Activated T-helper 1 cell treated with anti-CD3 and anti-CD28 coated beads, Interleukin-12 subunit alpha, Interleukin-12 subunit beta, Interleukin-2, Interleukin-4 antibody, amounts not matched to agents 30 ng/mL and 10 ng/mL and 1 ng/mL, durations not matched to agents 14 hours and 24 hours and 36 hours (primary cell): ENCODE results near the gene RRP1. TPM values are rescaled to one million over a fixed set of nuclear protein-coding genes. Genes with fewer than 3 reads are reported as not detected.

ENCODE experiments used
- DNase-seq: peaks from one replicate; pipeline ENCODE4 v3.0.0; 2021; ENCODE audit warnings: low spot score
- H3K27ac Mint-ChIP-seq: one replicate; pipeline ENCODE4 v1.8.0; 2021; ENCODE audit warnings: mild to moderate bottlenecking, mixed read lengths
- H3K27me3 Mint-ChIP-seq: one replicate; pipeline ENCODE4 v1.8.0; 2022; ENCODE audit warnings: mild to moderate bottlenecking, moderate library complexity, mixed read lengths; ENCODE audit not compliant: insufficient read depth
- H3K36me3 Mint-ChIP-seq: one replicate; pipeline ENCODE4 v1.8.0; 2021; ENCODE audit warnings: low read depth, mixed read lengths
- H3K4me1 Mint-ChIP-seq: one replicate; pipeline ENCODE4 v1.8.0; 2021; ENCODE audit warnings: low read depth, mixed read lengths
- H3K4me3 Mint-ChIP-seq: one replicate; pipeline ENCODE4 v1.8.0; 2021; ENCODE audit warnings: mild to moderate bottlenecking, moderate library complexity, mixed read lengths
- H3K9me3 Mint-ChIP-seq: one replicate; pipeline ENCODE4 v1.8.0; 2021; ENCODE audit warnings: mixed read lengths
- intact Hi-C: fragments of 100-400 bp; cut with micrococcal nuclease; formaldehyde crosslinking; loops from one replicate; pipeline ENCODE4 v1.15.1; 2024
- total RNA-seq: library from RNA; stranded (reverse); gene quantifications from 2 replicates; pipeline ENCODE4 v1.2.3, GENCODE V29; 2022

The RRP1 gene
- total RNA-seq, 1 donor from 2014 or later: 91.8 TPM

- H3K4me1 Mint-ChIP-seq: no peaks in the 10 kb centered on the region
- intact Hi-C loops: no loop called here
- H3K27me3 Mint-ChIP-seq: no peaks in the 10 kb centered on the region
- H3K27ac Mint-ChIP-seq: no peak overlapping the region
- H3K36me3 Mint-ChIP-seq: peaks cover 36% of the 10 kb centered on the region
- no peaks in the 10 kb centered on the region for H3K9me3 Mint-ChIP-seq
- H3K4me3 Mint-ChIP-seq: no peak overlapping the region
- no peak for DNase-seq
These were observed 14.4 kb downstream of the RRP1 start for GRCh38 chr21:43803558-43804300.

DNA sequence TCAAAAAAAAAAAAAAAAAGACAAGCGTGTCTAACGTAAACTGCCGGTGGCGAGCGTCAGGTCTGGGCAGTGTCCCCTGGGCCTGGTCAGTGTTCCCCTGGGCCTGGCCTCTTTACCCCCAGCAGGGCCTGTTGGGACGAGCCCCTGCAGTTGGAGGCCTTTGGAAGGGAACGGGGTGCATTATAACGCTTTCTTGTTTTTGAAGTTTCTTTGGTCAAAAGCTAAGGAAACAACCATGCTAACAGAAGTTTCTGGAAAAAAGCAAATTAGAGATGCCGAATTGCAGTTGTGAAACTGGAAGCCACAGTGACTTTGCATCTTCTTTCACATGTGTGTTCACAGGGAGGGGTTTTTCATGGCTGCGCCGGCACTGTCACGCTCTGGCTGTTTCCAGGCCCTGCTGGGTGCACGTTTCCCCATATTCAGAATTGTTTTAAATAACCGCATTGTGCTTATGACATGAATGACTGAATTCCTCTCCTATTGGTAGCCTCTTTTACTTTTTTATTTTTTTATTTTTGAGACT is 16.0 kb downstream of the RRP1 start:
- H3K27me3 Mint-ChIP-seq: no peaks in the 10 kb centered on the region

DNA sequence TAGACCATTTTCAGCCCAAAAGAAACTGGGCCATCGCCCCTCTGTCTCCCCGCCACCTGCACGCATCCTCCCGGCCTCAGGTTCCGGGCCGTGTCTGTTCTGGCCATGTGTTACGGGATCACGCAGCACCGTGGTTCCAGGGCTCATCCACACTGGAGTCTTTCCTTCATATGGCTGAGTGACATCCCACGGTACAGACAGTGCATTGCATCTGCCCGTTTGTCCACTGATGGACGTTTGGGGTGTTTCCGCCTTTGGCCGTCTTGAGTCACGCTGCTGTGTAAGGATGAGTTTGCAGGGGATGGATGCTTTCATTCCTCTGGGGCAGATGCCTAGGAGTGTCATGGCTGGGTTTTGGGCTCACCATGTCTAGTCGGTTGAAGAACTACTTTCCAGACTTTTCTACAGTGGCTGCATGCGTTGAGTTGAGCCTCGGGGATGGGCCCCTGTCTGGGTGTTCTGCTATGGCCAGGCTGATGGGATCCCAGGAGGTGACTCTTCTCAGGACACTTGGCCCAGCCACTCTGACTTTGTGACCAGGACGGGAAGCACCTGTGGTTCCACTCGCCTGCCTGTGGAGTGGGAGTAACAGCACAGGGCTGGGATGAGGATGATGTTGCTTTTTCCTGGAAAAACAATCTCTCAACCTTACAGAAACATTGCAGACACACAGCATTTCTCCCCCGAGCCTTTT is 16.8 kb downstream of the RRP1 start:
- intact Hi-C loops: no loop called here
- Mint-ChIP-seq H3K27ac (peak overlapping the region; percentile 23), H3K27me3 (no peaks in the 10 kb centered on the region), H3K4me3 (no peak overlapping the region), H3K36me3 (peaks cover 19% of the 10 kb centered on the region), H3K9me3 (no peaks in the 10 kb centered on the region), H3K4me1 (no peaks in the 10 kb centered on the region)
- no peak for DNase-seq

More for the DNA sequence above, 16.0 kb downstream of the RRP1 start:
- no peak overlapping the region for H3K27ac Mint-ChIP-seq
- intact Hi-C loops: no loop called here
- peaks cover 23% of the 10 kb centered on the region for H3K36me3 Mint-ChIP-seq
- H3K9me3 Mint-ChIP-seq: no peaks in the 10 kb centered on the region
- no peak for DNase-seq
- H3K4me1 Mint-ChIP-seq: no peaks in the 10 kb centered on the region
- no peak overlapping the region for H3K4me3 Mint-ChIP-seq

DNA sequence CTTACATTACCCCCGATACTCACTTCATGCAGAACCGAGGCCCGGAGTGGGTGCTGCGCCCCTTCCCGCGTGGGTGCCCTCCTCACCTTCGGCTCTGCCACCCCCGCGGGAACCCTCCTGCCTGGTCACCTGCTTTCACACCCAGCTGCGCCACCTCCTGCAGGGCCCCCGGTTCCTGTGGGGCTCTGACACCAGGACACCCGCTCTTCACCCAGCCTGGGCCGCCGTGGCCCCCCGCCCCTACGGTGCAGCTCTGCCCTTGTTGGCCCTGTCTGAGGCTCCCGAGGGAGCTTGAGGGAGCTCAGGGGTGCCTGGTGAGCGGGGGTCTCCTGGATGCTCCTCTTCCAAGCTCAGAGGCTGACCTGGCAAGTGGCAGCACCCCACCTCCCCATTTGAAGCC is 19.0 kb downstream of the RRP1 start:
- no peak for DNase-seq
- intact Hi-C loops: no loop called here
- Mint-ChIP-seq H3K4me3 (no peak overlapping the region), H3K27ac (no peak overlapping the region), H3K27me3 (peaks cover 1% of the 10 kb centered on the region), H3K9me3 (no peaks in the 10 kb centered on the region), H3K36me3 (peaks cover 9% of the 10 kb centered on the region), H3K4me1 (no peaks in the 10 kb centered on the region)

DNA sequence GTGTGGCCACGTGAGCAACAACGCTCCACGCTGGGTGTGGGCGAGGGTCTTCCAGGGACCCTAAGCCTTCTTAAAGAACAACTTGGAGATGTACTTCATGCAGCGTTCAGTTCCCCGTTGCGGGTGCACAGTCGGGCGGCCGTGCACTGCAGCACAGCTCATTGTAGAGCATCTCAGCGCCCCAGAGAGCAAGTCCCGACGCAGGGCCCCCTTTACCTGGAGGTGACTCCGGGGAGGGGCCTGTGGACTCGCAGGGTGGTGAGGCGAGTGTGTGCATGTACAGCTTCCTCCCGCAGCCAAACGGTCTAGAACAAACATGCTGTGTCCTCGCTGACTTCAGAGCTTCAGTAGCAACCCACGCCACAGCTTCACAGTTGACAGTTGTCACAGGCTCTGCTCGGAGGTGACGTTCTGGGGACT is 19.5 kb downstream of the RRP1 start:
- Mint-ChIP-seq H3K4me3 (no peak overlapping the region), H3K27me3 (peaks cover 1% of the 10 kb centered on the region), H3K27ac (no peak overlapping the region), H3K9me3 (no peaks in the 10 kb centered on the region), H3K4me1 (no peaks in the 10 kb centered on the region), H3K36me3 (peaks cover 9% of the 10 kb centered on the region)
- intact Hi-C loops: no loop called here
- DNase-seq: no peak

GRCh38 chr21:43809346-43809799 is 20.0 kb downstream of the RRP1 start:
- intact Hi-C loops: no loop called here
- Mint-ChIP-seq H3K27me3 (peaks cover 1% of the 10 kb centered on the region), H3K4me3 (no peak overlapping the region), H3K4me1 (no peaks in the 10 kb centered on the region), H3K36me3 (peaks cover 9% of the 10 kb centered on the region), H3K9me3 (no peaks in the 10 kb centered on the region), H3K27ac (no peak overlapping the region)
- no peak for DNase-seq

DNA sequence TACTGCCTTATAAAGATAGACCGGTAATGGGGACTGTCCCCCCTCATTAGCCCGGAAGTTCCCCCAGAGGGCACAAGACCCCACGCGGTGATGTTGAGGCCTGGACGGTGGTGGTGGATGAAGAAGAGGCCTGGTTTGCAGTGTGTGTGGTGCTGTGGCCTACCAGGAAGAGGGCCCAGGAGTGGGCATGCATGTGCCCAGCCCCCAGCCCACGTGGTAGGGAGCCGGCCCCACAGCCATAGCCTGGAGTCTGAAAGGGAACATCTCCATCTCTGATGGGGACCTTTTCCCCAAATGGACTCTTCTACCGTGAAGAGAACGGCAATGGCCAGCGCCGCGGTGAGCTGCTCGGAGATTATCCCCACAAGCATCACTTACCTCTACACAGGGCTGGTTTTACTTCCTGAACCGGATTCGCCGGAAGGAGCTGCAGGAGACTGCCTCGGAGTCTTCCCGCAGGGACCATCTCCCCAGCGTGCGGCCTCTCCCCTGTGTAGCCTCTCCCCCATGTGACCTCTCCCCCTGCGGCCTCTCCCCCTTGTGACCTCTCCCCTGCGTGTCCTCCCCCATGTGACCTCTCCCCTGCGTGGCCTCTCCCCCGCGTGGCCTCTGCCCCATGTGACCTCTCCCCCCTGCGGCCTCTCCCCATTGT is 20.6 kb downstream of the RRP1 start:
- H3K4me3 Mint-ChIP-seq: no peak overlapping the region
- H3K9me3 Mint-ChIP-seq: no peaks in the 10 kb centered on the region

GRCh38 chr21:43810505-43811261 is 21.3 kb downstream of the RRP1 start:
- H3K27ac Mint-ChIP-seq: peak overlapping the region; percentile 48

More for the DNA sequence above, 20.6 kb downstream of the RRP1 start:
- Mint-ChIP-seq H3K36me3 (peaks cover 9% of the 10 kb centered on the region), H3K4me1 (no peaks in the 10 kb centered on the region), H3K27me3 (peaks cover 1% of the 10 kb centered on the region), H3K27ac (no peak overlapping the region)
- intact Hi-C loops: loop anchor here (1.0 kb wide), 2 partner anchors 129 to 165 kb away; no protein-coding TSS in a partner anchor
- DNase-seq: no peak

GRCh38 chr21:43811262-43812105 is 22.1 kb downstream of the RRP1 start:
- Mint-ChIP-seq H3K9me3 (no peaks in the 10 kb centered on the region), H3K27ac (no peak overlapping the region), H3K4me3 (no peak overlapping the region), H3K36me3 (peaks cover 2% of the 10 kb centered on the region), H3K4me1 (no peaks in the 10 kb centered on the region), H3K27me3 (peaks cover 1% of the 10 kb centered on the region)
- intact Hi-C loops: loop anchor here (1.0 kb wide), 2 partner anchors 55 to 106 kb away; no protein-coding TSS in a partner anchor
- no peak for DNase-seq

More at GRCh38 chr21:43810505-43811261, 21.3 kb downstream of the RRP1 start:
- Mint-ChIP-seq H3K4me1 (no peaks in the 10 kb centered on the region), H3K36me3 (peaks cover 7% of the 10 kb centered on the region), H3K27me3 (peaks cover 1% of the 10 kb centered on the region), H3K4me3 (no peak overlapping the region), H3K9me3 (no peaks in the 10 kb centered on the region)
- peak; percentile 84 for DNase-seq
- intact Hi-C loops: loop anchor here (1.0 kb wide), 4 partner anchors 56 to 165 kb away; no protein-coding TSS in a partner anchor

DNA sequence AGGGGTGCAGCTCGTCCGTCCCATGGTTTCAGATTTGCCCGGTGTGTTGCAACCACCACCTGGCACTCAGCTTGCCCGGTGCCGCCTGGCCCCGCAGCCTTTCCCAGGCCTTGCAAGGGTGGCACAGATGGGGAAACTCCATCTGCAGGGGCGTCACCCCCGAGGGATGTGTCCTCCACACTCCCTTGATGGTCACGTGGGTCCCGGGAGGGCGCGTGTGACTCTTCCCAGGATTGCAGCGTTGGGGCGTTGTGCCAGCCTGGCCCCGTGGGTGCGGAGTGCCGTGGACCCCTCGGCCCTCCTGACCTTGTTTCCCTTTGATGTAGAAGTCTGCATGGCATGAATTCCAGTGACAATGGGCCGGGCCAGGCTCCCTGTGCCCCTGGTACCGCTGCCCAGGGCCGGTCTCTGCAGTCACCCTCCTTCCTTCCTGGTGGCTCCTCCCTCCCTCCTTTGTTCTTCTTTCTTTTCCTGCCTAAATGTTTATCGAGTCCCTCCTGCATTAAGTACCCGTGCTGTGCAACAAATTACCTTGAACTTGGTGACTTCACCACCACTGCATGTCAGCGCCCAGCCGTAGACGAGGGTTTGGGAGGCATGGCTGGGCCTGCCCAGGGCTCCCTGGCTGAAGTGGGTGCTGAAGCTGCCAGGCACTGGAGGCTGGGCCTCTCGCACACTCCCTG is 22.9 kb downstream of the RRP1 start:
- Mint-ChIP-seq H3K36me3 (no peaks in the 10 kb centered on the region), H3K4me1 (no peaks in the 10 kb centered on the region), H3K4me3 (no peak overlapping the region), H3K9me3 (no peaks in the 10 kb centered on the region), H3K27ac (no peak overlapping the region), H3K27me3 (peaks cover 1% of the 10 kb centered on the region)
- intact Hi-C loops: no loop called here
- DNase-seq: no peak

DNA sequence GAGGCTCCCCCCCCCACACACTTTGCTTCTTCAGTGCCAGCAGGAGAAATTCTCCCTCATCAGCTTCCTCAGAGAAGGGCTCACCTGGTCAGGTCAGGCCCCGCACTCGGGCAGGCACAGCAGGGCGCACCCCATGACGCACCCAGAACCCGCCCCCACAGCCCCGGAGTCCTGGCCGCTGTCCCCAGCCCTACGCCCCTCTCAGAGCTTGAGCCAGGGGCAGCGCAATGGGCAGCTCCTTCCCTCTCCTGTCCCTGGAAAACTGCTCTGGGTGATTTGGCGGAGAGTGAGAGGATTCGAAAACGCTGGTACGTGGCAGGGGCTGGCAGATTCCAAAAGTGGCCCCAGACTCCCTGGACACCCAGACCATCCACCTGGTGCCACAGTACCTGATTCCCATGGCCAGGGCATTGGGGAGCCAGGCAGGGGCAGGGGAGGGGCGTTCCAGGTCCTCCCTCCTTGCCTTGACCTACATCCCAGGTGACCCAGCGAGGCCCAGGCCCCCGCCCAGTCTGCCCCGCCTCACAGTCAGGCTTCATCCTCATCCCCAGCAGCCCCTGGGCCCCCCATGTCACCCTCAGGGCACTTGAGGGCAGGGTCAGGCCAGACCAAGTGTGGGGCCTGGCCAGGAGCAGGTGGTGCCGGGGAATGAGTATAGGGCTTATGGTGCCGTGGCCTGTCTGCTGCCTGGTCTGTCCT is 23.7 kb downstream of the RRP1 start:
- H3K4me3 Mint-ChIP-seq: no peak overlapping the region
- peaks cover 1% of the 10 kb centered on the region for H3K27me3 Mint-ChIP-seq
- no peaks in the 10 kb centered on the region for H3K4me1 Mint-ChIP-seq
- DNase-seq: no peak
- no peak overlapping the region for H3K27ac Mint-ChIP-seq
- intact Hi-C loops: no loop called here
- H3K36me3 Mint-ChIP-seq: no peaks in the 10 kb centered on the region
- H3K9me3 Mint-ChIP-seq: no peaks in the 10 kb centered on the region
